ENCODE measurements around the gene USP25. TPM values are rescaled to one million over a fixed set of nuclear protein-coding genes. Genes with fewer than 3 reads are reported as not detected.
A peak's percentile ranks its signal among the peaks of the same experiment; 100 is the strongest.
"Not testable (repeated sequence)": the region's sequence is repeated elsewhere in the genome, so short reads cannot be mapped to it uniquely, and the experiment has no call there.

USP25 gene
- total RNA-seq, 2 experiments from 2014 or later = 43.2 to 58.0 TPM

DNA sequence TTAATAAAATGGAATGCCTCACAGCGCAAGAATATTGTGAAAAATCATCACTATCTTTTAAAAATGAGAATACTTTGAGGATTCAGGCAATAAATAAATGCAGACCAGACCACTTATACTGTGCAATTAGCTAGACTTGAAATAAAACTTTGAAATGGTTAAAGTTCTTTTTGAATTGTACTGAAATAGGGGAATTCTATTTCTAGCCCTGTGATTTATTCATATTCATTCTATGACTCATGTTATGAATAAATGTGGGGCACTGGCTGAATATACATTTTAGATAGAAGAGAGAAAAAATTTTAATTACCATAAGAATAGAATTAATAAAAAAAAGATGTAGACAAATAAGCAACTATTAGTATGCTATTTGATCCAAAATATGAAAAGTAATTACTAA lies 16.4 kb upstream of the USP25 start:
- Mint-ChIP-seq H3K4me1 (no peaks in the 10 kb centered on the region), H3K36me3 (no peaks in the 10 kb centered on the region), H3K4me3 (no peak overlapping the region), H3K9me3 (ENCODE audit: low read depth) (no peaks in the 10 kb centered on the region), H3K27me3 (peaks cover 5% of the 10 kb centered on the region), H3K27ac (no peak overlapping the region)
- no peak for ATAC-seq
- DNase-seq = no peak
- CTCF ChIA-PET = no interaction called here

DNA sequence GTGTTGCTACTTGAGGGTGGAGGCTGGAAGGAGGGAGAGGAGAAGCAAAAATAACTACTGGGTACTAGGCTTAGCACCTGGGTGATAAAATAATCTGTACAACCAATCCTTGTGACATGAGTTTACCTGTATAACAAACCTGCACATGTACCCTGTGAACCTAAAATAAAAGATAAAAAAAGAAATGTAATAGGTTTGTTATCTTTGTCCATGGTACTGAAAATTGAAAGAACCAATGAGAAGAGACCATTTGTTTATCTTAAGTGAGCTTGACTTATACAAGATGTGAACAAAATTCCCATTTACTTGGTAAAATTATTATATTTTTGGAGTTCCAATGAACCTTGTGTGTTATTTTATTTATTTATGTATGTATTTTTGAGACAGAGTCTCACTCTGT lies 11.1 kb upstream of the USP25 start:
- H3K27me3 Mint-ChIP-seq = peaks cover under 1% of the 10 kb centered on the region
- H3K9me3 Mint-ChIP-seq (ENCODE audit: low read depth) = no peaks in the 10 kb centered on the region
- no peak overlapping the region for H3K4me3 Mint-ChIP-seq
- DNase-seq (no peak), ATAC-seq (no peak)
- H3K4me1 Mint-ChIP-seq = no peaks in the 10 kb centered on the region
- CTCF ChIA-PET = no interaction called here
- no peak overlapping the region for H3K27ac Mint-ChIP-seq
- no peaks in the 10 kb centered on the region for H3K36me3 Mint-ChIP-seq

DNA sequence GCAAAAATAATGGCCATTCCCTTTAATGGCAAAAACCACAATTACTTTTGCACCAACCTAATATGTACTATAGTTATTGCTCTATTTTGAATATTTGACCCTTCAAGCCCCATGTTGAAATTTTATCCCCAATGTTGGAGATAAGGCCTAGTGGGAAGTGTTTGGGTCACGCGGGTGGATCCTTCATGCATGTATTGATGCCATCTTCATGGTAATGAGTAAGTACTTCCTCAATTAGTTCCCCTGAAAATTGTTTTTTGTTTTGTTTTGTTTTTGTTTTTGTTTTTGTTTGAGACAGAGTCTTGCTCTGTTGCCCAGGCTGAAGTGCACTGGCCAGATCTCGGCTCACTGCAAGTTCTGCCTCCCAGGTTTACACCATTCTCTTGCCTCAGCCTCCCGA lies 9.8 kb upstream of the USP25 start:
- Mint-ChIP-seq H3K4me1 (no peaks in the 10 kb centered on the region), H3K27me3 (peaks cover 3% of the 10 kb centered on the region), H3K9me3 (ENCODE audit: low read depth) (no peaks in the 10 kb centered on the region), H3K4me3 (no peak overlapping the region), H3K36me3 (no peaks in the 10 kb centered on the region), H3K27ac (no peak overlapping the region)
- CTCF ChIA-PET = no interaction called here
- no peak for ATAC-seq
- no peak for DNase-seq

DNA sequence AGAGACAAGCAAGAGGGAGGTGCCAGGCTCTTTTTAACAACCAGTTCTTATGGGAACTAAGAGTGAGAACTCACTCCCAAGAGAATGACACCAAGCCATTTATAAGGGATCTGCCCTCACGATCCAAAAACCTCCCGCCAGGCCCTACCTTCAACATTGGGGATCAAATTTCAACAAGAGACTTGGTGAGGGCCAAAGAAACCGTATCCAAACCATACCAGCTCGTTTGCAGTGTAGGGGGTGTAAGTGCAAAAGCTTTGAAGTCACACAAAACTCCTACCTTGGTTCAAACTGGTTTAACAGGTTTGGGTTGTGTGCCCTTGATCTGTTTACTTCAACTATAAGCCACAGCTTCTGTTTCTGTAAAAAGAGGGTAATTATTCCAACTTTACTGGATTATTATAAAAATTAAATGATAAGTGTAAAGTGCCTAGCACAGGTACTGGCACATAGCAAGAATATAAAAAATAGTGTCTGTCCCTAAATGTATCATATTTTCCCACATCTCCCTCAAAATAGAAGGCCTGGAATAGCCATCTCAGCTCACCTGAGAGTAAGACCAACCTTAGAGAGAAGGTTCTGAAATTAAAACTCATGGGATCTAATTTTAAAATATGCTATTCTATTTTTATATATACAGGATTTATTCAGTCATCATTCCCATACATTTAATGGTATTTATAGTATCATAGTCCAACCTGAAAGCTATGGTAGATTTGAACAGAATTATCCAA lies 7.0 kb upstream of the USP25 start:
- no peak overlapping the region for H3K27ac Mint-ChIP-seq
- DNase-seq (no peak), ATAC-seq (no peak)
- H3K9me3 Mint-ChIP-seq (ENCODE audit: low read depth) = no peaks in the 10 kb centered on the region
- H3K36me3 Mint-ChIP-seq = no peaks in the 10 kb centered on the region
- H3K27me3 Mint-ChIP-seq = peaks cover 6% of the 10 kb centered on the region
- no peaks in the 10 kb centered on the region for H3K4me1 Mint-ChIP-seq
- CTCF ChIA-PET = no interaction called here
- H3K4me3 Mint-ChIP-seq = no peak overlapping the region

DNA sequence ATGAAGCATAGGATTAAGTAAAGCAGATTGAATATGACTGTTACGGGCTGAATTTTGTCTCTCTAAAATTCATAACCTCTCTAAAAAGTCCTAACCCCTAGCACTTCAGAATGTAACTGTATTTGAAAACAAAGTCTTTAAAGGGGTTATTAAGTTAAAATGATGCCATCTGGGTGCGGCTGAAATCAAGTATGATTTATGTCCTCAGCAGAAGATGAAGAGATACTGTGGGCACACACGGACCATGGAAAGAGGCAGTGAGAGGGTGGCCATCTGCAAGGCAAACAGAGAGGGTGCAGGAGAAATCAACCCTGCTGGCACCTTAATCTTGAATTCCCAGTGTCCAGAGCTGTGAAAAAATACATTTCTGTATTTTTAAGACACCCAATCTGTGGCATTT lies 3.8 kb upstream of the USP25 start:
- peaks cover 12% of the 10 kb centered on the region for H3K27me3 Mint-ChIP-seq
- H3K9me3 Mint-ChIP-seq (ENCODE audit: low read depth) = no peaks in the 10 kb centered on the region
- CTCF ChIA-PET = no interaction called here
- no peak for DNase-seq
- H3K27ac Mint-ChIP-seq = no peak overlapping the region
- no peak overlapping the region for H3K4me3 Mint-ChIP-seq
- ATAC-seq = no peak
- peaks cover 2% of the 10 kb centered on the region for H3K36me3 Mint-ChIP-seq
- peaks cover 5% of the 10 kb centered on the region for H3K4me1 Mint-ChIP-seq

DNA sequence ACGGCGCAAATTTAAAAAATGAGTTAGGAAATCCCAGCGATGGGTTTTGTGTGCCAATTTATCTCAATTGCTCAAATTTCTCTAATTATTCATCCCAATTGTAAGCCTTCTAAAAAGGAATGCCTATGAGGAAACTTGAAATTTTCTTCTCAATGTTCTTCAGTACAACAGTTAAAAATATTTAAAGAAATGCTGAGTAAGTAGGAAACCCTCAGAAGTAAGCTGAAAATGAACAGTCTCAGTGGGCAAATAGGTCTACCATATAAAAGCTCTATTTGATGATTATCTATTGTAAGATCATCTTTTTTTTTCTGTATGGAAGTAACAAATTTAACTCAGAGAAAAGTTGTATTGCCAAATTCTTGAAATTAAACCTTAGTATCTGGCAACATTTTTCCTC lies 1.7 kb upstream of the USP25 start:
- CTCF ChIA-PET = interaction anchor here (1.2 kb wide), 1 partner anchor 99 kb away, joined by 6 read pairs; no protein-coding TSS in a partner anchor
- no peak overlapping the region for H3K27ac Mint-ChIP-seq
- DNase-seq = no peak

DNA sequence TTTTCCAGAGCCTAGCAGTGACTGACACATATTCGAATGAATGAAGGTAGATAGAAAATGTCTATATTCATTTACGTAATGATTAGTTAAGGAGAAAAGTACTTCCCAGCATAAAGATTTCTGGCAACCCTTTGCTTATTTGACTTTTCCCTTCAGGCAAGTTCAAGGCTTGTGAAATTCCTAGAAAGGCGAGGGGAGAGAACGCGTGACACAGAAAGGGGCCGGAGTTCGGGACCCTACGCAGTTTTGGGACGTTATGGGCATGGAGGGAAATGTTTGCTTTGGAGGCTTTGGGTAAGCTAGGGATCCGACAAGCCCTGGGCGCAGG lies 472 bp upstream of the USP25 start:
- ATAC-seq = no peak
- peak overlapping the region; percentile 32 for H3K27ac Mint-ChIP-seq
- no peaks in the 10 kb centered on the region for H3K9me3 Mint-ChIP-seq (ENCODE audit: low read depth)
- H3K27me3 Mint-ChIP-seq = peaks cover 9% of the 10 kb centered on the region
- peak overlapping the region; percentile 67 for H3K4me3 Mint-ChIP-seq
- CTCF ChIA-PET = no interaction called here
- no peak for DNase-seq
- peaks cover 20% of the 10 kb centered on the region for H3K4me1 Mint-ChIP-seq
- H3K36me3 Mint-ChIP-seq = peaks cover 2% of the 10 kb centered on the region

More for the DNA sequence above, 1.7 kb upstream of the USP25 start:
- Mint-ChIP-seq H3K4me1 (peaks cover 9% of the 10 kb centered on the region), H3K4me3 (peak overlapping the region; percentile 32), H3K36me3 (peaks cover 2% of the 10 kb centered on the region), H3K27me3 (peaks cover 12% of the 10 kb centered on the region), H3K9me3 (ENCODE audit: low read depth) (no peaks in the 10 kb centered on the region)
- no peak for ATAC-seq

DNA sequence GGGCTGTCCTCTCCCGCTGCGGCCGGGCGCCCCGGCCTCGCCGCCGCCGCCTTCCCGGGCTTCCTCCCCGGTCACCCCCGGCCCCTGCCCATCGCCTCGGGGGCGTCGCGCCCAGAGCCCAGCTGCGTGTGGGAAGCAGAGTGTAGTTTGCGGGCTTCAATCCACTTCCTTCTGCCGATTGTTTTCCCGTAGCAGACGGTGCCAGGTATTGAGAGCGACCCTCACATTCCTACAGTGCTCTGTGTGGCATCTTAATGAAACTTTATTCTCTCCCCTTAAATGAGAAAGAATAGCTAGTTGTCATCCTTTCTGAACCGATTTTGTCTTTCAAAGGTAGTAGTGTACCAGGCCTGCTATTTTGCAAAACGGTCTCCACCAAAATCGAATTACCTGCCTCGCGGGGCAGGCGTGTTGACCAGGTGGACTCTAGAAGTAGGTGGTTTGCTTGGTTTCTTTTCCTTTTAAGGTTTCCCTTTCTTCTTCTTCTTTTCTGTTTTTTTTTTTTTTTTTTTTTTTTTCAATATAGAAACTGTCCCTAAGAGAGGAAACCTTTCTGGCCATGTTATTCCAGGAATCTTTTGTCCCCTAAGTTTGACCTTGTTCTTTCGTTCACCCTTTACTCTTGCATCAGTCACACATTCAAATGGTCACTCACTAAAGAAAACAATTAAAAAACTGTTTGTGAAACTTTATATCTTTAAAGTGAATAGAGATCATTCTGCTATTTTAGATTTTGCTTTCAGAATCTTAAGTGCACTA lies 881 bp downstream of the USP25 start:
- peak overlapping the region; percentile 94 for H3K27ac Mint-ChIP-seq
- DNase-seq (peak; percentile 60), ATAC-seq (no peak)
- CTCF ChIA-PET = no interaction called here
- H3K9me3 Mint-ChIP-seq (ENCODE audit: low read depth) = no peaks in the 10 kb centered on the region
- peaks cover 5% of the 10 kb centered on the region for H3K36me3 Mint-ChIP-seq
- peaks cover 32% of the 10 kb centered on the region for H3K4me1 Mint-ChIP-seq
- peak overlapping the region; percentile 91 for H3K4me3 Mint-ChIP-seq
- peaks cover 9% of the 10 kb centered on the region for H3K27me3 Mint-ChIP-seq

DNA sequence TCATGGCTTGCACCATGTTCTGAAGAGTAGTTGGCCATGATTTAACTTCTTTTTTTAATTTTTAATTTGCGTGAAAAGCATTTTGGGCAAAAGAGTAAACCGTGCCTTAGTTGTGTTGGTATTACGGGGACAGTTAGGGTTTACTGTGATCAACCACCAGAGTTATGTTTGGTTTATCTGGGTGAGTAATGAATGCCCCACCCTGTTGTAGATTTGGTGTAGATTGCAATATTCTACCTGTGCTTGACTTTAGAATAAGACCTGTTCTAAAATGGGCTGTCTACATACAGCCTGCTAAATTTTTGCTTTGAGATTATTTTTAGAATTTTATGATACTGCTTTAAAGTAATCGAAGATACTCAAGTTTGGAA lies 1.4 kb downstream of the USP25 start:
- peaks cover 37% of the 10 kb centered on the region for H3K4me1 Mint-ChIP-seq
- CTCF ChIA-PET = no interaction called here
- peaks cover 9% of the 10 kb centered on the region for H3K27me3 Mint-ChIP-seq
- peak overlapping the region; percentile 91 for H3K4me3 Mint-ChIP-seq
- H3K36me3 Mint-ChIP-seq = peaks cover 10% of the 10 kb centered on the region
- ATAC-seq = no peak
- DNase-seq = no peak
- peak overlapping the region; percentile 94 for H3K27ac Mint-ChIP-seq
- no peaks in the 10 kb centered on the region for H3K9me3 Mint-ChIP-seq (ENCODE audit: low read depth)

DNA sequence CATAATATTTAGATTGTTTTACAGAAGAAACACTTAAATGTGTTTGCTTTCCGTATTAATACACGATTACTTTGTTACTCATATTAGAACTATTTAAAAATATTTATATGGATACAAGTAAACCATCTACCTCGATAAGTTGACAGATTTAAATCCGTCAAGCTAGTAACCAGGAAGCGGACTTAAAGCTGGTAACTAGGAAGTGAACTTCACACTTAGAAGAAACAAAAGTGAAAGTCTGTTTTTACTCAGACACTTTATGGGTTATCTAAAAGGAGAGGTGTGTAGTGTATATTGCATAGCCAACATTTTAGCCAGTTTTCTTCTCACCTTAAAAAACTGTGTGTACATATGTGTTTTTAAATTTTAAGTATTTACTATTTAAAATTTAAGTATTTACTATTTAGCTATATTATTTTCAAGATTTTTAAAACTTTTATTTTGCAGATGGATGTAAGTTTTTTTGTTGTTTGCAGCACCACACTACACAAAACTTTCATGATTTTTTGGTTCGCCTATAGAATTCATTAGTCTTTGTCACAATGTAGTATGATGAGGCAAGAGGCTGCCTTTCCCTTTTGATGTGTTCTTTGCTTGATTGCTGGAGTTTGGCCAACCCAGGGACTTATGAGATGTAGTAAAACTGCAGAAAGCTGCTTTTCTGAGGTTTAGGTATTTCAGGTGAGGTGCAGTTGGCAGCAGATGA lies 2.7 kb downstream of the USP25 start:
- Mint-ChIP-seq H3K4me1 (peaks cover 44% of the 10 kb centered on the region), H3K4me3 (peak overlapping the region; percentile 91), H3K36me3 (peaks cover 16% of the 10 kb centered on the region), H3K9me3 (ENCODE audit: low read depth) (no peaks in the 10 kb centered on the region), H3K27ac (peak overlapping the region; percentile 94), H3K27me3 (peaks cover 7% of the 10 kb centered on the region)
- CTCF ChIA-PET = no interaction called here
- DNase-seq (no peak), ATAC-seq (peak; percentile 21)

DNA sequence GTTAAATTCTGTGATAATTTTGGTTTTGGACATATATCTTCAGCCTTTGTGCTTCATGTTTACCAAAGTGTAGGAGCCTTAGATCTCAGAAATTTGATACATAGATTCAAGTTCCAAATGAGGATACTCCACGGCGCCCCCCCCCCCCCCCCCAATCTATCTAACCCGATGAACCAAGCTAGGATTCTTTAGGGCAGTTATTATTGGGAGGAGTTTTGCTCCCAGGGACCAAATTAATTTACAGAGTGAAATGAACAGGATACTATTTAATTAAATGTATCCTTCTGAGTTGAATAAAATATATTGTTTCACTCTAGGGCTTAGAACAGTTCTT lies 3.2 kb downstream of the USP25 start:
- ATAC-seq (no peak), DNase-seq (no peak)
- H3K4me1 Mint-ChIP-seq = peaks cover 49% of the 10 kb centered on the region
- H3K36me3 Mint-ChIP-seq = peaks cover 21% of the 10 kb centered on the region
- peak overlapping the region; percentile 87 for H3K27ac Mint-ChIP-seq
- peak overlapping the region; percentile 91 for H3K4me3 Mint-ChIP-seq
- H3K27me3 Mint-ChIP-seq = peaks cover 6% of the 10 kb centered on the region
- CTCF ChIA-PET = no interaction called here
- H3K9me3 Mint-ChIP-seq (ENCODE audit: low read depth) = no peaks in the 10 kb centered on the region

DNA sequence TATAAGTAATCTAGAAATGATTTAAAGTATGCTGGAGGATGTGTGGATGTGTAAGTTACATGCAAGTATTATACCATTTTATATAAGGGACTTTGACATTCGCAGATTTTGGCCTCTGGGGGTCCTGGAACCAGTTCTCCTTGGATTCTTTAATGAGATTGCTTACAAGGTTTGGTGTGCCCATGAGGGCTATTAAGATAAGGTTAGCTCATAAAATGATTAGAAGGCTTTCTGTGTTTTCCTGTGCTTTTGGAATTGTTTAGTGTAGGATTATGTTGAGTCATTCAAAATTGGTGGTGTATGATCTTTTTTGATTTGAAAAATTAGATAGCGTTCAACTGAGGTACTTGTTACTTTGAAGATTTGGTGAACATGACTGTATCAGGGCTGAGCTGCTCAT lies 5.6 kb downstream of the USP25 start:
- Mint-ChIP-seq H3K4me3 (peak overlapping the region; percentile 44), H3K27me3 (no peaks in the 10 kb centered on the region), H3K4me1 (peaks cover 68% of the 10 kb centered on the region), H3K27ac (peak overlapping the region; percentile 21), H3K36me3 (peaks cover 26% of the 10 kb centered on the region), H3K9me3 (ENCODE audit: low read depth) (no peaks in the 10 kb centered on the region)
- no peak for ATAC-seq
- CTCF ChIA-PET = no interaction called here
- no peak for DNase-seq

DNA sequence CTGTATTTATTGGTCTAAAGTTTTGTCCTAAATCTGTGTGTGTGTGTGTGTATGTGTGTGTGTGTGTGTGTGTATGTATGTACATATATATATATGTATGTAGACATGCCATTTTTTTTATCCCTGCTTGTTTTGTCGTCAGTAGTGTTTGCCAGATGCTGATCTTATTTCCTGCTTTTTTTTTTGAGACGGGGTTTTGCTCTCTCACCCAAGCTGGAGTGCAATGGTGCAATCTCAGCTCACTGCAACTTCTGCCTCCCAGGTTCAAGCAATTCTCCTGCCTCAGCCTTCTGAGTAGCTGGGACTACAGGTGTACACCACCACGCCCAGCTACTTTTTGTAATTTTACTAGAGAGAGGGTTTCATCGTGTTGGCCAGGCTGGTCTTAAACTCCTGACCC lies 6.1 kb downstream of the USP25 start:
- Mint-ChIP-seq H3K4me1 (peaks cover 71% of the 10 kb centered on the region), H3K4me3 (peak overlapping the region; percentile 52), H3K36me3 (peaks cover 23% of the 10 kb centered on the region), H3K27ac (peak overlapping the region; percentile 56)
- not testable (repeated sequence) for H3K9me3 Mint-ChIP-seq (ENCODE audit: low read depth); DNase-seq; ATAC-seq; H3K27me3 Mint-ChIP-seq
- CTCF ChIA-PET = interaction anchor here (1.4 kb wide), 1 partner anchor 97 kb away, joined by 3 read pairs; no protein-coding TSS in a partner anchor

DNA sequence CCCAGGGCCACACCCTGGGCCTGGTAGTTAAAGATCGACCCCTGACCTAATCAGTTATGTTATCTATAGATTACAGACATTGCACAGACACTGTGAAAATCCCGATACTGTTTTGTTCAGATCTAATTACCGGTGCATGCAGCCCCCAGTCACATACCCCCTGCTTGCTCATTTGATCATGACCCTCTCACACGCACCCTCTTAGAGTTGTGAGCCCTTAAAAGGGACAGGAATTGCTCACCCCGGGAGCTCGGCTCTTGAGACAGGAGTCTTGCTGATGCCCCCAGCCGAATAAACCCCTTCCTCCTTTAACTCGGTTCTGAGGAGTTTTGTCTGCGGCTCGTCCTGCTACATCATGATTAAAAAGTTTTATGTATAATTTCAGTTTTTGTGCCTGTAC lies 9.0 kb downstream of the USP25 start:
- H3K27me3 Mint-ChIP-seq; H3K9me3 Mint-ChIP-seq (ENCODE audit: low read depth); DNase-seq; CTCF ChIA-PET; H3K4me3 Mint-ChIP-seq; H3K27ac Mint-ChIP-seq; ATAC-seq: not testable (repeated sequence)
- Mint-ChIP-seq H3K36me3 (peaks cover 43% of the 10 kb centered on the region), H3K4me1 (peaks cover 74% of the 10 kb centered on the region)
